GM19043 (cell line): ENCODE measurements around the gene SRSF2.
"Not testable (repeated sequence)": the region's sequence is repeated elsewhere in the genome, so short reads cannot be mapped to it uniquely, and the experiment has no call there.

Source experiments
- ATAC-seq: cut with Tn5 transposase; IDR thresholded peaks from one replicate; pipeline ENCODE4 v1.9.1; 2021; ENCODE audit warnings: low read depth; ENCODE audit not compliant: unreplicated experiment

SRSF2 gene

DNA sequence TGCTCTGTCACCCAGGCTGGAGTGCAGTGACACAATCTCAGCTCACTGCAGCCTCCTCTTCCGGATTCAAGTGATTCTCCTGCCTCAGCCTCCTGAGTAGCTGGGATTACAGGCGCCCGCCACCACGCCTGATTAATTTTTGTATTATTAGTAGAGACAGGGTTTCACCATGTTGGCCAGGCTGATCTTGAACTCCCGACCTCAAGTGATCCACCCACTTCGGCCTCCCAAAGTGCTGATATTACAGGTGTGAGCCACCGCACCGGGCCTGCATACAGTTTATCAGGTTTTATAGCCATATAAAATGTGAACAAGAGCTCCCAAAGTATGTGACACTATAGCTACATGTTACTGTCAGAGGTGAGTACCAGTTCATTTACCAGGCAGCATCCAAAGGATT lies 14.2 kb downstream of the SRSF2 start:
- not testable (repeated sequence) for ATAC-seq

DNA sequence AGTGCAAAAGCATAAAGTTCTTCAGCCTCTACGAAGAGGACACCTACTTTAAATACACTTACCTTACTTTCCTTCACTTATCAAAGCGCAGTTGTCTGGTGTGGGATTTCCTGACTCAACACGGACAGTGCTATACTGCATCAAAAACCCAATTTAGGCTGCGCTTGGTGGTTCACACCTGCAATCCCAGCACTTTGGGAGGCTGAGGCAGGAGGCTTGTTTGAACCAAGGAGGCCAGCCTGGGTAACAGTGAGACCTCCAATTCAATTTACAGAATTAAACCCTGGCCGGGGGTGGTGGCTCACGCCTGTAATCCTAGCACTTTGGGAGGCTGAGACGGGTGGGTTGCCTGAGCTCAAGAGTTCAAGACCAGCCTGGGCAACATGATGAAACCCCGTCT lies 14.9 kb downstream of the SRSF2 start:
- ATAC-seq = no peak

DNA sequence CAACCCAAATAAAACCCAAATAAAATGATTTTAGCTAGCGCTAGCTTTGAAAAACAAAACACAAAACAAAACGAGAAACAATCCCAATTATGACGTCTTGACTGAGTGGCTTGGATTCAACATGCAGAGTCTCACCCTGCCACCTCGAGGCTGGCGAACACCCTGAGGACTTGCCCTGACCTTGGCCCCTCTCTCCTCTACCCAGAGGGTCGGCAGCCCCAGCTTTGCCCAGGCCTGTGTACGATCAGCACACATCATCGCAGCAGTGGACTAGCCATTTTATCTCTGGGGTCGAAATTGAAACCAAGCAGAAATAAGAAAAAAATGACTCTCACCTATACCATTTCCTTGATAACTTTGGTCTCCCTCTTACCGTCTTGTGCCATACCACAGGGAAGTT lies 15.7 kb downstream of the SRSF2 start:
- no peak for ATAC-seq

DNA sequence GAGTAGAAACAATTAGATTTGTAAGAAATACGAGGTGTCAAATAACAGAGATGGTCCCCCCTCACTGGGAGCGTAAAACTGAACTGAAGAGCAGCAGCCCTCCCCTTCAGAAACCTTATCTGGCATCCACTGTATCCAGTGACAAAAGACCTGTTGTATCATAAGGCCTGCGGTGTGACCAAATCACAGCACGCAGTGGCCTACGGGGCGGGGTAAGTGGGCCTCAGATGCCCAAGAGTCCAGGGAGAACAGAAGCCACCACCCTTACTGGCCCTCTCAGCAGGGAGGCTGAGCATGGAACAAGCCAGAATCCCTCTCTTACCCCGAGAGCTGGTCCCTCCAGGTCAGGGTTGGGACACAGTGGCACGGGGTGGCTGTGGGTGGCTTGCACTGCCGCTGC lies 16.2 kb downstream of the SRSF2 start:
- no peak for ATAC-seq

DNA sequence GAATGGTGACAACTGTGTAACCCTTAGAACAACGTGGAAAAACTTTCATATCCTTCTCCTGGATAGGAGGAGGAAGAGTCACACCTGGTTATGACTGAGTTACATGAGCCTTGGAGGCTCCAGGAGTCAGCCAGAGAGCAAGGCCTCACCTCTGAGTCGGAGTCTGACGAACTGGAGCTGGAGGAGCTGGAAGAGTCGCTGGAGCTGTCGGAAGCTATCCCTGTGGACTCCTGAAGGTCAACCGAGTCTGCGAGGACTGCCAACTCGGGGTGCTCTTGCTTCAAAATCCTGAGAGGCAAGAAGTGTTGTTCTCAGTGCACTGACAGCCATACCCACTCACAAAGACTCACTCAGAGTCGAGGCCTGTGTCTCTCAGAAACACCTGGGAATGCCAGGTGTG lies 16.9 kb downstream of the SRSF2 start:
- no peak for ATAC-seq

DNA sequence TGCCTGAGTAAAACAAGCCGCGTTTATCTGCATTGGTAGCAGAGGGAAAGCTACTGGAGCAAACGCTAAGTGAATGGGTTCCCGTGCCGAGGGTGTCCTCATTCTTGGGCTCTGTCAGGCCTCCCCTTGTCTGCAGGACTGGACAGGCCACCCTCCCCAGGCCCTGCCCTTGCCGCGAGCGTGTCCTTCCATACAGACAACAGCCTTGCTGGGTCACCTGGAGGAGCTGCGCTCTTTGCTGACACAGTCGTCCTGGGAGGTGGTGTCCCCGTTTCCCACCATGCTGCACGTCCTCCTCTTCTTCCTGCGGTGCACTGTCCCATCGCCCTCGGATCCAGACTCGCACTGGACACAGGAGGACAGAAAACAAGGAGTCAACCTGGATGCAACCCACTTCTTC lies 18.6 kb downstream of the SRSF2 start:
- no peak for ATAC-seq

DNA sequence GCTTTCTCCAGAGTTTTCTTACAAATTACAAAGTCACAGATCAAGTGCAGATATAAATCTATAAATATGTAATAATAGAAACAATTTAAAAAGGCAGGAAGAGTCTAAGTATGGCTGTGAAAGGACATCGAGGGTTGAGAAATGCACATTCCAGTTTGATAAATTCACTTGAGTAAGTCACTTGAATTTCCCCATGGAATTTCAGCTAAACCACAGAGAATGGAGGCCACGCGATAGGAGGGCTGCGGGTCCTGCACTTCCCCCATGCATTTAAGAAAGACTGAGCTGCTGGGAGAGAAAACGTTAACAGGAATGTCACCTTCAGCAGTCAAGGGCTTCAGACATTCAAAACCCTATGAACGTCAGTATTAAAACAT lies 20.3 kb downstream of the SRSF2 start:
- ATAC-seq = no peak

DNA sequence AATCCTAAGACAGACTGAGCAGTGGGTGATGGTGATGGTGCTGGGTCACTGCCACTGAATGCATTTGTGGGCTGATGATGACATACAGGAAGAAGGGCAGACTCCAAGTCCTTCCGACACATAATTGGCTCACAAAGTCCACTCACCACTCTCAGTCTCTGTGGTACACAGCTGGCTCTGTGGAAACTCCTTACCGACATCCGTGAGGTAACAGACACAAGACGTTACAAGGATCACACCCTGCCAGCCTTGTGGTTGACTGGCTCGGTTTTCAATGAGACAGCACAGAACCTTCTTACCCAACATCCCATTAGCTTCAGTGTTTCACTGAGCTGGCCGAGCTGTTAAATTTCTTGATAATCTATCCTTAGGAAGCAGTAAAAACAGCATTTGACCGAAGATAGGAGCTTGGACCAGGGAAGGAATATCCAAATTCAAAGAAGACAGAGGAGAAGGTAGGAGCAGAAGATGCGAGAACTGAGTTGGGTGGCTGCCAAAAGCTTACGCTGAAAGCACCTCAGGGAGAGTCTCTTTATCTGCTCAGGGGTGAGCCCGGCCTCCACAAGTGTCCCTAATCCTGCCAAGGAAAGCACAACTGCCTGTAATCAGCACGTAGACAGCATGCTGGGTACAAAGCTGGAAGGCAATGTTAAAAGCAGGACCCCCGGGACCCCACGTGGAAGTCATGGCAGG lies 20.8 kb downstream of the SRSF2 start:
- ATAC-seq = no peak

DNA sequence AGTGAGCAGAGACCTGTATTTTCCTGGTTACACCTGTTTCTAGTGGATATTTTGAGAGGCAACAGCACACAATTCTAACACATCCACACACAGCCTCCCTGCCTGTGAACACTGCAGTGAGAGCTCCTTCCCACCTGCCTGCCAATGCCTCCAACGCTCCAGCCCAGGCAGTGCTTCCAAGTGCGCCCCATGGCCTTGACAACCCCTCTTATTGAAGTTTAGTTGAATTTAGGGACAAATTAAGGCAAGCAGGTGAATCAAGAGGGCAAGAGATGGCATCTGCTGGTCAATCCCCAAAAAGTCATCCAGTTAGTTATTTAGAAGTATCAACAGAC lies 21.7 kb downstream of the SRSF2 start:
- ATAC-seq = no peak

DNA sequence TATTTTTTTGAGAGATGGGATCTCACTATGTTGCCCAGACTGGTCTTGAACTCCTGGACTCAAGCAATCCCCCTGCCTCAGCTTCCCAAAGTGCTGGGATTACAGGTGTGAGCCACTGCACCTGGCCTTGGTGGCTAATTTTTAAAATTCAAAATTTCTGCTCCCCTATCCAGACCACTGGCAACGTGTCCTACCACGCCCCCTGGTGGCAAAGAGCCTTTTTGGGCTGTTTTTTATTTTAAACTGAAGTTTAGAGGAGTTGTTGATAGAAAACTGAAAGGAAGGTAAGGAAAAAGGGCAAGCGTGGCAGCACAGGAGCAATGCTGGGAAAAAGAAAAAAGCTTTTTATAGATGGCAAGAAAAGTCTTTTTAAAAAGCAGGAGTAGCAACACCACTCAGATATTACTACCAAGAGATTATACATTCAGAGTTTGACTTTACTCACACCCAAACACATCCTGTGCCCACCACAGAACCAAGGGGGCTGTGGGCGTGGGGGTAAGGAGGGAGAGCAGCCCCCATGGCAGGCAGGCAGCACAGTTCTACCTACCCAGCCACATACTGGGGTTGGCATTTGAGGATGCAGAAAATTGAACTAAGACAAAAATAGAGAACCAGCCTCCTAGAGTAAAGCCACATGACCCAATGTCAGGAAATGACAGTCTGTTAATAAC lies 22.2 kb downstream of the SRSF2 start:
- no peak for ATAC-seq

DNA sequence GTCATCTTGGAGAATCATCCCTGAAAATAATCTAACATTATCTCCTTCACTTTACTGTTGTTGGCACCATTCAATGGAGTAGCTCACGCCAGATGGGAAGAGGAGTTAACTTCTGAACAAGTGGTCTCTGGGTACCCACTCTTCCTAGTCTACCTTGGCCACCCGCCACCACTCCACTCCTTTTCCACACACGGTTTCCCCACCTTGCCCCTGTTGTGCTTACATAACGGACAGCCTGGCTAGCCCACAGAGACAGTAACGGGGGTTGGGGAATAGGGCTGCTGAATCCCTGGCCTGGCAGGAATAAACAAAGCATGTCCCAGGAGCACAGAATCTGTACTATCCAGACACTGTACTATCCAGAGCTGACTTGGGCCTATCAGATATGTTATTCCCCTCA lies 22.8 kb downstream of the SRSF2 start:
- no peak for ATAC-seq

DNA sequence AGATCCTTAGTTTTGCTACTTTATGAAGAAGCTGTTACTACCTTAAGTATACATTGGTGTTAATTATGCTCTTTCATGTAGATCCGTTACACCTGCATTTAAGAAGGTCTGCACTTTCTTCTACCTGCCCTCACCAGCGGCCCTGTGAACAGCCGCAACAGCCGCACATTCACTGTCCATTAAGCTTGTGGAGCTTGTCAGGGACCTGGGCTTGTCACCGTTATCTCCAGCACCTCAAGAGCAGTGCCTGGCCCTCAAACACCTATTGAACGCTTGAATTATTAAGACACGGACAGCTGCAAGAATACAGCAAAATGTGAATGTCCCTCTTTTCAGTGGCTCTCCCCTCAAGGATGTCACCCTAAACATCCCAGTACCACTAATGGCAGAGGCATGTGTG lies 23.4 kb downstream of the SRSF2 start:
- ATAC-seq = no peak

DNA sequence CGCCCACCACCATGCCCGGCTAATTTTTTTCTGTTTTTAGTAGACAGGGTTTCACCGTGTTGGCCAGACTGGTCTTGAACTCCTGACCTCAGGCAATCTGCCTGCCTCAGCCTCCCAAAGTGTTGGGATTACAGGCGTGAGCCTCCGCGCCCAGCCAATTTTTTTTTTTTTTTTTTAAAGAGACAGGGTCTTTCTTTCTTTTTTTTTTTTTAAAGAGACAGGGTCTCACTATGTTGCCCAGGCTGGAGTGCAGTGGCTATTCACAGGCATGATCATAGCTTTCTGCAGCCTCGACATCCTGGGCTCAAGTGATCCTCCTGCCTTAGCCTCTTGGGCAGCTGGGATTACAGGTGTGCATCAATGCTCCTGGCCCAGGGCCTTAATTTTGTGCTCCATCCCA lies 24.8 kb downstream of the SRSF2 start:
- not testable (repeated sequence) for ATAC-seq

DNA sequence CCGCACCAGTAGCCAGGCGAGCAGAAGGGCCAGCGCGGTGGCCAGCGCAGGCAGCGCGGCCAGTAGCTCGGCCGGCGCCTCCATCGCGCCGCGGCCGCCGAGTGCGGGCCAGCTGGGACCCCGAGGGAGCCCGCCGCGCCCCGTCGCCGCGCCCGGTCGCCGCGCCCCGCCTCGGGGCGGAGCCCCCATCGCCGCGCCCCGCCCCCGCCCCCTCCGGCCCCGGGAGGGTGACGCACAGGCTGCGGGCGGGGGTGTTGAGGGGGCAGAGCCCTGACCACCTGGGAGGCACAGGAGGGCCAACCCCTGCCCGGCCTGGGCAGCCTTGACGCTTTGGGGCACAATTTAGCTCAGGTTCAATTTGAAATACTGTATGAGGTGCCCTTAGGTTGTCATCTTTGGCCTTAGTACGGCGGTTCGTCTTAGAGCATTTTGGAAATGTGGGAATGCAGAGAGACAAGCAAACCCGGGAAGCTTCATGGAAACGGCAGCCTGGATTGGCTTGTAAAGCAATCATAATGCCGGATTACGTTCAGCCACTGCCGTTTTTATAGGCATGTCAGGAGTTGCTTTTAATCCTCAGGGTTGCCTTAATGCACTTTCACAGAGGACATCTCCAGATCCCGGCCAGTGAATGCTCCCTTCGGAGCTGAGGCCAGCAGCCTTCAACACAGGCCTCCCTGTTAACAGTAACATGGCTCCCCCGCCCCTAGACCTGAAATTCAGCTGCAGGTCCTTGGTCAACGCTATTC lies 26.1 kb downstream of the SRSF2 start, which contains the start of gene MXRA7:
TSS of gene MXRA7 (minus strand) at position 103 of the 749 bp plus-strand sequence. CDS start at position 84, 19 bp downstream.
- ATAC-seq = no peak

DNA sequence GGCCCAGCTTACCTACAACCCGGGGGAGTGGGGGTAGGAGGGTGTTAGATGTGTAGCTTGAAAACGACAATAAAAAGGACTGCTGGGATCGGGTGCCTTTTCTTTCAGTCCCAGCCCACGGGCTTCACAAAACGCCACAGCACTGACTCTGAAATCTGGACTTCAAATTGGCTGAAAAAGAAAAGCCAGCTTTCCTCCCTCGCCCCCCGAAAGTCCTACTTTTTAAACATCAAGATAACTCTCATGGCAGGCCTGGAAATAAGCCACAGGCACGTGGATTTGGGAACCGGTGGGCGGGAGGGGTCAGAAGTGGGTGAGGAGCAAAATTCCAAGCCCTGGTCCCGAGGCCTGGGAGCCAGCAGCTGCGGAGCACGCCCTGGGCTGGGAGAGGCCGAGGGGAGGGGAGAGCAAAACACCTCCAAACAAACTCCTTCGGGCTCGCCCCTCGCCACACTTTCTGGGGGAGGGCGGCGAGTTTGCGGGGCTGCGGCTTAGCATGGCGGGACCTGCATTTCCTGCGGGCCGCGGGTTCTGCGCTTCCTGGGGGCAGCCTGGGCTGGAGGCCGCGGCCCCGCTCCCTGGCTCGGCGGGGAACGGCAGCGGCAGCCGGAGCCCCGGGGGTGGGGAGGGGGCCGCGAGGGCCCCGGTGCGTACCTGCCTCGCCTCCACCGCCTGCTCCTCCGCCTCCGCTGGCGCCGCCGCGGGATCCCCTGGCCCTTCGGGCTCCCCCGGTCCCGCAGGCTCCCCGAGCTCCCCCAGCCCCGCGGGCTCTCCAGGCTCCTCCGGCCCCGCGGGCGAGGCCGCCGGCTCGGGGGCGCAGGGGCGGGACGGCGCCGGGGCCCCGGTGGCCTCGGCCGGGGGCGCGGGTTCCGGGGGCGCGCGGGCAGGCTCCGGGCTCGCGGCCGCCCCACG lies 26.9 kb downstream of the SRSF2 start:
- not testable (repeated sequence) for ATAC-seq

DNA sequence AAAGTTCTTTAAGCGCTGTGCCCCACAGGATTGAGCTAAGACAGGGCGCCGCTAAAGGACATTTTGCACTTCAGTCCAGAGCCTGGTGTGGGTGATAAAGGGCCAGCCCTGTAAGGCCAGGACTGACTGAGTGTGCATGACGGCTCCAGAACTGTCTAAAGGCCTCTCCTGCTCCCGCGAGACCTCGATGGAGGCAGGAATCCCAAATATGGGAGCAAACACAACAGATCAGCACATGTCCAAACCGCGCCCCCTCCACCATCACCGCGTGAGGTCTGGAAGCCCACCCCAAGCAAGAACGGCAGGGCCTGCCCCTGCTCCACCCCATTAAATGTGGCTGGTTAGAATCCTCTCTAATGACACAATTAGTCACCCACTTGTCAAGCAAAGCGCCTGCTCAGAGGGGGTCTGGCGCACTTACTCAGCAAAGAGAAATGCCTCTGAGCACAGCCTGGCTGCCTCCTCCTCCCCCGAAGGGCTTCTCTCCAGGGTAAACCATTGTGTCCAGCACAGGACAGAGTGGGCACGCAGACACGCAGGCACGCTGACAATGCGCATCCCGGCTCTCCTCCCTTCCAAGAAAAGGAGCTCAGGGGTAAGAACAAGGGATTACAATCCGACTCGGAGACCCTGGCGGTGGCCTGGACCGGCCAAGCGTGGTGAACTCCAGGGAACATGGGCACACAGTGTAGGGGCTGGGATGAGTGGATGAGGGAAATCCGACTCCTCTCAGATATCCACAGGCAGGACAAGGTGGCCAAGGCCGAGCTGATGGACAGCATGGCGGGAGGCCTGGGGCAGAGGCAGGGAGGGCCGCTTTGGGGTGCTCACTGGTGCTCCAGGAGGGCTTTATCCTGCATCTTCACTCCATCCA lies 27.8 kb downstream of the SRSF2 start:
- no peak for ATAC-seq

DNA sequence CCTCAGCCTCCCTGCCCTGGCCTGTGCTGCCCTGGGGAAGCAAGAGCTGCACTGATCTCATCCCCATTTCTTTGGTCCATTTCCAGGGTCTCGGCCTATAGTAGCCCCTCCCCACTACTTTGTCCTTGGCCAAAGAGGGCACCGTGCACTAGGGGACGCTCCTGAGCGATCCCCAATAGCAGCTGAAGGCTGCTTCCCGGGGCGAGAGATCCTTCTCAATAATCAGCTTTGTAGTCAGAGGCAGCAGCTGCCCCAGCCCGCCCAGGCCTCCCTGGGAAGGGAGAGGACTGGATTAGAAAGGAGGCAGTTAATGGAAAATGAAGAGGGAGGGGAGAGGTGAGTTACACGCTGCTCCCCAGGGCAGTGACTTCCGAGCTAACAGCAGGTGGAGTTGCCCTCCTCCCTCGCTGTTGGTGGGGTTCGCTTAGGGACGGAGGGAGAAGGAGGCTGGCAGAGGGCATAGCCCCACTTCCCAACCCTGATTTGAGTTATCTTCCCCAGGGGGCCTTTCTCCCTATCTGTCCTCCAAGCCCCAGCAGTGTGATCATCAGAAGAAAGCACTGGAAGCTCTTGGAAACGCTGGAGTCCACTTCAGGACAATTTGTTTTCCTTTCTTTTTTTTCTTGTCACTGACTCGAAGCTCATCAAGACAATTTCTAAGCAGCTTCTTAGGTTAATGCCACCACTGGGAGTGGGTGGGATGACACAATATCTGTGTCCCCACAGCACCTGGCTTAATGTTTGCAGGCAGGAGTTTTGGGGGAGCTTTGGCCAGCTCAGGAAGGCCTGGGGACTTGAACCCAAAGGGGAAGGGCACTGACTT lies 28.9 kb downstream of the SRSF2 start:
- no peak for ATAC-seq

DNA sequence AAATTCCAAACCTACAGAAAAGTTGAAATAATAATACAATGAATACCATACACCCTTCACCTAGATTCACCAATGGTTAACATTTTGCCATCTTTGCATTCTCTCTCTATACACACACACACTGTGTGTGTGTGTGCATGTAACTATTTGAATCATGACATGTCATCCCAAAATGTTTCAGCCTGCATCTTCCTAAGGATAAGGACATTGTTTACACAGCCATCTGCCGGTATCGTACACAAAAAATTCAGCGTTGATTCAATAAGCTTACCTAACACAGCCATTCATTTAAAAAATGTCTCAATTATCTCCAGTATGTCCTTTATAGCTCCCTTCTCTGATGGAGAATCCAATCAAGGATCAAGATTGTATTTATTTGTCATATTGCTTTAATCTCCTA lies 30.3 kb downstream of the SRSF2 start:
- ATAC-seq = no peak

DNA sequence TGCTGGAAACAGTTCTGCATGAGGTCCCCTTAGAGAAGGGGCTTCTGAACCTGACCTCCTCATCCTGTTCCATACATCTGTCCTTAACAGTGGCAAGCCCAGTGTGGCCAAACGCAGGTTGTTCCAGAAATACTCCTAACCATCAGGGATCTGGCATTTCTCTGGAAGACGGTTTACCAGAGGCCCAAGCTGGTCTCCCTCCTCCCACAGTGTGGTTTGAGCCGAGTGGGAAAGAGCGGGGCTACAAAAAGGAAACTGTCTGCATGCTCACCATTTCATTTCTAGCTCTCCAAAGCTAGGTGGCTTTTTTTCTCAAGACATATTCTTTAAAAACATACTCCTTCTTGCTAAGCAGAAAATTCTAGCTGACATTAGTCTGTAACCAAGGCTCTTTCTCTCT lies 32.3 kb downstream of the SRSF2 start:
- no peak for ATAC-seq
